ENCODE measurements around the gene THTPA.

THTPA gene

GRCh38 chr14:23556700-23557440 is 799 bp downstream of the THTPA start:
- no peak for DNase-seq

GRCh38 chr14:23557521-23557920 is 1.4 kb downstream of the THTPA start:
- DNase-seq: no peak

GRCh38 chr14:23557946-23558345 is 1.9 kb downstream of the THTPA start:
- DNase-seq: no peak

- no peak for DNase-seq
Measured at GRCh38 chr14:23558346-23559009, 2.4 kb downstream of the THTPA start.

GRCh38 chr14:23559010-23559925 is 3.2 kb downstream of the THTPA start:
- DNase-seq: no peak

- no peak for DNase-seq
Measured at GRCh38 chr14:23559926-23560520, 4.0 kb downstream of the THTPA start.

- DNase-seq: no peak
Measured at GRCh38 chr14:23561259-23561658, 5.2 kb downstream of the THTPA start.

GRCh38 chr14:23561873-23562821 is 6.1 kb downstream of the THTPA start:
- no peak for DNase-seq

- no peak for DNase-seq
Measured at GRCh38 chr14:23562822-23563472, 6.9 kb downstream of the THTPA start.

- DNase-seq: no peak
Measured at GRCh38 chr14:23563473-23564180, 7.6 kb downstream of the THTPA start.

GRCh38 chr14:23564181-23564812 is 8.2 kb downstream of the THTPA start:
- DNase-seq: no peak

GRCh38 chr14:23564876-23565275 is 8.8 kb downstream of the THTPA start:
- no peak for DNase-seq

- no peak for DNase-seq
Measured at GRCh38 chr14:23565626-23566025, 9.6 kb downstream of the THTPA start.

- no peak for DNase-seq
Measured at GRCh38 chr14:23566112-23566777, 10.2 kb downstream of the THTPA start.

GRCh38 chr14:23566778-23567185 is 10.7 kb downstream of the THTPA start:
- no peak for DNase-seq

- peak; percentile 15 for DNase-seq
Measured at GRCh38 chr14:23567186-23568020, 11.3 kb downstream of the THTPA start, which contains the start of gene AP1G2. Gene AP1G2 (minus strand): TSS chr14:23567791. CDS start chr14:23567314, 477 bp downstream.

- DNase-seq: no peak
Measured at GRCh38 chr14:23568021-23568599, 12.0 kb downstream of the THTPA start.

Data from SIG-M5 (cell line).